ENCODE measurements around the gene TMC8.

- no peak for TF ChIP-seq CTCF (IDR thresholded peaks at IDR 0.05; ENCODE audit: extremely low read depth in 1 of 2, insufficient read depth in 1 of 2, low read depth in 1 of 2, low read length in 2 of 2)
- TF ChIP-seq JUN (IDR thresholded peaks at IDR 0.05; ENCODE audit: borderline replicate concordance, insufficient read depth, insufficient read length, low read depth), result no peak
- TF ChIP-seq FOS (IDR thresholded peaks at IDR 0.05; ENCODE audit: borderline replicate concordance, insufficient read depth, low read length), result no peak
- TF ChIP-seq POLR2A (IDR thresholded peaks at IDR 0.05; ENCODE audit: low read depth, low read length), result no peak
- no peak for TF ChIP-seq MAX (IDR thresholded peaks at IDR 0.05; ENCODE audit: insufficient read depth, insufficient read length)
- no peak for TF ChIP-seq EZH2 (IDR thresholded peaks at IDR 0.05; ENCODE audit: borderline replicate concordance, low read depth, low read length, severe bottlenecking)
- TF ChIP-seq POLR2AphosphoS5 (IDR thresholded peaks at IDR 0.05; ENCODE audit: insufficient read depth, low read depth, low read length), result no peak
Measured at GRCh38 chr17:78184351-78184750, 53.8 kb downstream of the TMC8 start.
